PFSK-1 (cell line): ENCODE data around the gene PRR3.

Experiments
- FOXP2 ChIP-seq: optimal IDR thresholded peaks from 2 replicates; pipeline ENCODE3; 2011; ENCODE audit warnings: borderline replicate concordance, control low read depth, inconsistent platforms; ENCODE audit not compliant: insufficient read depth; ENCODE audit errors: extremely low read length, extremely low read depth
- POLR2AphosphoS5 ChIP-seq: IDR thresholded peaks from 2 replicates; pipeline ENCODE4 v1.6.1; 2012; ENCODE audit warnings: low read depth, mild to moderate bottlenecking, control low read depth, low read length, moderate library complexity
- SIN3A ChIP-seq: IDR thresholded peaks from 2 replicates; pipeline ENCODE4 v1.6.1; 2012; ENCODE audit warnings: mild to moderate bottlenecking, low read length, moderate library complexity, borderline replicate concordance; ENCODE audit not compliant: insufficient read depth
- TAF1 ChIP-seq: IDR thresholded peaks from 2 replicates; pipeline ENCODE4 v1.6.1; 2012; ENCODE audit warnings: low read length, control low read depth, borderline replicate concordance; ENCODE audit not compliant: insufficient read depth
- TF ChIP-seq, protein P1 (sequence below), 2 experiments: IDR thresholded peaks; 2 replicates each; pipeline versions ENCODE4 v1.6.1 to v1.8.0; 2011 to 2012; ENCODE audit warnings: low read depth in 2 of 2, low read length in 2 of 2, control low read depth in 1 of 2, inconsistent platforms in 1 of 2, mild to moderate bottlenecking in 1 of 2, moderate library complexity in 1 of 2; ENCODE audit not compliant: insufficient read depth in 1 of 2

PRR3 gene

DNA sequence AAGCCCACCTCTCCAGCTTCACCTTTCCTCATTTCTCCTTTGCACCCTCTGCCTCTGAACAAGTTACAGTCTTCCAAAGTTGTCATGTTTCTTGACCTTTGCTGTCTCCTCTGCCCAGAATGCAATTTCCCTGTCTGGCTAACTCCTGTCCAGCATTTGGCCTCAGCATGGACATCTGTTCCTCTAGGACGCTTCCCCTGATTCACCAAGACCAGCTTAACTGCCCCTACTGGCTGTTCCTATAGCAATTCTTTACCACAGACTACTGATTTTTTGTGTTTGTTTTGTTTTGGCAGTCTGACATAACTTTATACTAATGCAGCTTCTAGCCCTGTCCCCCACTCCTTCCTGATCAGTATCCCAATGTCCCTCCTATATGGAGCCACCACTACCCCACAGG is 14.2 kb upstream of the PRR3 start:
- TF ChIP-seq, protein P1, sequence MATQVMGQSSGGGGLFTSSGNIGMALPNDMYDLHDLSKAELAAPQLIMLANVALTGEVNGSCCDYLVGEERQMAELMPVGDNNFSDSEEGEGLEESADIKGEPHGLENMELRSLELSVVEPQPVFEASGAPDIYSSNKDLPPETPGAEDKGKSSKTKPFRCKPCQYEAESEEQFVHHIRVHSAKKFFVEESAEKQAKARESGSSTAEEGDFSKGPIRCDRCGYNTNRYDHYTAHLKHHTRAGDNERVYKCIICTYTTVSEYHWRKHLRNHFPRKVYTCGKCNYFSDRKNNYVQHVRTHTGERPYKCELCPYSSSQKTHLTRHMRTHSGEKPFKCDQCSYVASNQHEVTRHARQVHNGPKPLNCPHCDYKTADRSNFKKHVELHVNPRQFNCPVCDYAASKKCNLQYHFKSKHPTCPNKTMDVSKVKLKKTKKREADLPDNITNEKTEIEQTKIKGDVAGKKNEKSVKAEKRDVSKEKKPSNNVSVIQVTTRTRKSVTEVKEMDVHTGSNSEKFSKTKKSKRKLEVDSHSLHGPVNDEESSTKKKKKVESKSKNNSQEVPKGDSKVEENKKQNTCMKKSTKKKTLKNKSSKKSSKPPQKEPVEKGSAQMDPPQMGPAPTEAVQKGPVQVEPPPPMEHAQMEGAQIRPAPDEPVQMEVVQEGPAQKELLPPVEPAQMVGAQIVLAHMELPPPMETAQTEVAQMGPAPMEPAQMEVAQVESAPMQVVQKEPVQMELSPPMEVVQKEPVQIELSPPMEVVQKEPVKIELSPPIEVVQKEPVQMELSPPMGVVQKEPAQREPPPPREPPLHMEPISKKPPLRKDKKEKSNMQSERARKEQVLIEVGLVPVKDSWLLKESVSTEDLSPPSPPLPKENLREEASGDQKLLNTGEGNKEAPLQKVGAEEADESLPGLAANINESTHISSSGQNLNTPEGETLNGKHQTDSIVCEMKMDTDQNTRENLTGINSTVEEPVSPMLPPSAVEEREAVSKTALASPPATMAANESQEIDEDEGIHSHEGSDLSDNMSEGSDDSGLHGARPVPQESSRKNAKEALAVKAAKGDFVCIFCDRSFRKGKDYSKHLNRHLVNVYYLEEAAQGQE (IDR thresholded peaks at IDR 0.05; ENCODE audit: insufficient read depth in 1 of 2, low read depth in 2 of 2, low read length in 2 of 2): no peak
- TF ChIP-seq FOXP2: no peak
- TF ChIP-seq TAF1: no peak
- TF ChIP-seq POLR2AphosphoS5: no peak
- TF ChIP-seq SIN3A: no peak

- no peak for TF ChIP-seq POLR2AphosphoS5
- no peak for TF ChIP-seq SIN3A
- TF ChIP-seq, protein P1 (IDR thresholded peaks at IDR 0.05; ENCODE audit: insufficient read depth in 1 of 2, low read depth in 2 of 2, low read length in 2 of 2): no peak
- TF ChIP-seq TAF1: no peak
- no peak for TF ChIP-seq FOXP2
These were observed 13.3 kb upstream of the PRR3 start for GRCh38 chr6:30543821-30544220.

GRCh38 chr6:30544666-30545272 is 12.3 kb upstream of the PRR3 start:
- TF ChIP-seq SIN3A (no peak), TAF1 (no peak), POLR2AphosphoS5 (no peak), FOXP2 (no peak)
- TF ChIP-seq, protein P1 (IDR thresholded peaks at IDR 0.05; ENCODE audit: insufficient read depth in 1 of 2, low read depth in 2 of 2, low read length in 2 of 2): no peak

DNA sequence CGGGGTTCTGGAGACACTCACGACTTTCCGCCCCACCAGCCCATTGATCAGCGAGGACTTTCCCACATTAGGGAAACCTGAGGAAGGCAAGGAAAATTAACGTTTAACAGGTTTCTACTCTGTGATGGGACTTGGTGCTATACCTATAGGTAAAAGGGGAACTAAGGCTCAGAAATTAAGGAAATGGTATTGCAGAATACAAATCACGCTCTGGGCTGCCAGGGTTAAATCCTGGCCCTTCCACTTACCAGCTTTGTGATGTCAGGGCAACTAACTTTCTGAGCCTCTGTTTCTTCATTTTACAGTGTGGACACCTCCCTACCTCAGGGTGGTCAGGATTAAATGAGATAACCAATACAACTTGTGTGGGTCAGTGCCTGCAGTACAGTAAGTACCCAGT is 9.6 kb upstream of the PRR3 start:
- TF ChIP-seq TAF1 (no peak), POLR2AphosphoS5 (no peak), SIN3A (no peak)
- TF ChIP-seq, protein P1 (IDR thresholded peaks at IDR 0.05; ENCODE audit: insufficient read depth in 1 of 2, low read depth in 2 of 2, low read length in 2 of 2): no peak

- TF ChIP-seq TAF1 (no peak), SIN3A (no peak), POLR2AphosphoS5 (no peak), FOXP2 (no peak)
- TF ChIP-seq, protein P1 (IDR thresholded peaks at IDR 0.05; ENCODE audit: insufficient read depth in 1 of 2, low read depth in 2 of 2, low read length in 2 of 2): no peak
These were observed 8.7 kb upstream of the PRR3 start for GRCh38 chr6:30548375-30548774.
